Lung (tissue), 12 donors: ENCODE measurements around the gene ADAMTSL2. TPM values are rescaled to one million over a fixed set of nuclear protein-coding genes. Genes with fewer than 3 reads are reported as not detected.

ENCODE experiments used
- ATAC-seq: fragments of 200-7000 bp; cut with Tn5 transposase; one replicate; pipeline ENCODE4 v1.9.1; 2020; ENCODE audit warnings: moderate number of reproducible peaks; ENCODE audit not compliant: insufficient read depth, low FRiP score
- DNase-seq, 3 donors: peaks; one replicate each; pipeline ENCODE4 v3.0.0-alpha.2; 2013 to 2017
- H3K27ac ChIP-seq, 2 donors: one replicate each; pipeline ENCODE4 v1.5.1; 2013; ENCODE audit warnings: mild to moderate bottlenecking in 2 of 2, moderate library complexity in 2 of 2, control low read depth in 1 of 2, inconsistent platforms in 1 of 2, low read depth in 1 of 2, low read length in 1 of 2
- H3K27me3 ChIP-seq, 3 donors: one replicate each; pipeline ENCODE4 v1.5.1; 2013; ENCODE audit warnings: low read length in 2 of 3; ENCODE audit not compliant: control insufficient read depth in 3 of 3, insufficient read depth in 3 of 3
- H3K36me3 ChIP-seq, 4 donors: one replicate each; pipeline ENCODE4 v1.5.1; 2013; ENCODE audit warnings: low read length in 4 of 4, mild to moderate bottlenecking in 1 of 4, moderate library complexity in 1 of 4; ENCODE audit not compliant: control insufficient read depth in 4 of 4, insufficient read depth in 4 of 4
- H3K4me1 ChIP-seq, 5 donors: one replicate each; pipeline ENCODE4 v1.5.1; 2013; ENCODE audit warnings: low read length in 5 of 5, mild to moderate bottlenecking in 2 of 5, moderate library complexity in 1 of 5; ENCODE audit not compliant: control insufficient read depth in 5 of 5, insufficient read depth in 5 of 5
- H3K4me3 ChIP-seq: one replicate; pipeline ENCODE4 v1.5.1; 2013; ENCODE audit warnings: mild to moderate bottlenecking, control low read depth, moderate library complexity
- H3K9ac ChIP-seq, 2 donors: one replicate each; pipeline ENCODE4 v1.5.1; 2013; ENCODE audit warnings: low read length in 2 of 2, control low read depth in 1 of 2; ENCODE audit not compliant: insufficient read depth in 1 of 2
- H3K9me3 ChIP-seq, 4 donors: one replicate each; pipeline ENCODE4 v1.5.1; 2013; ENCODE audit warnings: low read length in 3 of 4, mild to moderate bottlenecking in 1 of 4, moderate library complexity in 1 of 4; ENCODE audit not compliant: control insufficient read depth in 4 of 4, insufficient read depth in 3 of 4
- WGBS, 2 donors: extraction: QIAGEN DNeasy Blood & Tissue Kit; methylation state at CpG; one replicate each; pipeline ENCODE4 v1.1.7; 2013; 5-methylcytosine and 5-hydroxymethylcytosine counted together
- polyA plus RNA-seq, 2 donors: library from polyadenylated mRNA; stranded (reverse); fragments of 200-250 nt; gene quantifications; one replicate each; pipeline ENCODE4 v1.2.1, GENCODE V29; 2013
- total RNA-seq, 2 donors: library from RNA; depleted of rRNA in 1 of 2; stranded (reverse); fragments of >200 nt in 1 of 2; gene quantifications; one replicate each; pipeline ENCODE4 v1.2.1, GENCODE V29; 2014 to 2021
- TF ChIP-seq, protein P1 (sequence below): IDR thresholded peaks from 2 replicates; pipeline ENCODE4 v1.5.1; 2012; ENCODE audit warnings: mild to moderate bottlenecking; ENCODE audit errors: control extremely low read depth, extremely low read depth
- donor health status: control.
- donor health status: control.
- donor health status: Bipolar disorder and iron deficiency.
- donor health status: healthy.
- donor health status: DM: yes; HTN: yes; CAD: no.

ADAMTSL2 gene
- total and polyA plus RNA-seq, 4 donors = 6.4 to 20.6 (median 10.1) TPM

DNA sequence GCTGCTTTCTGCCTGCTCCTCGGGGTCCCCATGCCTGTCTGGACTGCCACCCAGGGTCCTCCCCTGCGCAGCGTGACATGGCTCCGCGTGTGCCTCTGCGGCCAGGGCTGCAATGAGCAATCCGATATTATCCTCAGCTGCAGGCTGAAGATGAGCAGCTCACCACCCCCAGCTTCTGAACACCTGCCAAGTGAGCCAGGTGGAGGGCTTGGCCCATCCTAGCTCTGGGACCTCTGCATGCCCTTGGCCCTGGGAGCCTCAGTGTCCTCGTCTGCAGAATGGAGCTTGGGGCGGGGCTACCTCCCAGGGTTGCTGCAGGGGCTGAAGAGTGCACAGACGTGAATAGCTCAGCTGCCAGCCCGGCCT is 5.6 kb upstream of the ADAMTSL2 start:
- Histone ChIP-seq H3K27ac (no peak overlapping the region), H3K4me1 (peaks cover 2 to 72% (median 30%) of the 10 kb centered on the region in 5 donors), H3K9ac (no peak overlapping the region), H3K4me3 (no peak overlapping the region), H3K27me3 (no peaks in the 10 kb centered on the region), H3K9me3 (no peaks in the 10 kb centered on the region), H3K36me3 (no peaks in the 10 kb centered on the region)
- TF ChIP-seq, protein P1, sequence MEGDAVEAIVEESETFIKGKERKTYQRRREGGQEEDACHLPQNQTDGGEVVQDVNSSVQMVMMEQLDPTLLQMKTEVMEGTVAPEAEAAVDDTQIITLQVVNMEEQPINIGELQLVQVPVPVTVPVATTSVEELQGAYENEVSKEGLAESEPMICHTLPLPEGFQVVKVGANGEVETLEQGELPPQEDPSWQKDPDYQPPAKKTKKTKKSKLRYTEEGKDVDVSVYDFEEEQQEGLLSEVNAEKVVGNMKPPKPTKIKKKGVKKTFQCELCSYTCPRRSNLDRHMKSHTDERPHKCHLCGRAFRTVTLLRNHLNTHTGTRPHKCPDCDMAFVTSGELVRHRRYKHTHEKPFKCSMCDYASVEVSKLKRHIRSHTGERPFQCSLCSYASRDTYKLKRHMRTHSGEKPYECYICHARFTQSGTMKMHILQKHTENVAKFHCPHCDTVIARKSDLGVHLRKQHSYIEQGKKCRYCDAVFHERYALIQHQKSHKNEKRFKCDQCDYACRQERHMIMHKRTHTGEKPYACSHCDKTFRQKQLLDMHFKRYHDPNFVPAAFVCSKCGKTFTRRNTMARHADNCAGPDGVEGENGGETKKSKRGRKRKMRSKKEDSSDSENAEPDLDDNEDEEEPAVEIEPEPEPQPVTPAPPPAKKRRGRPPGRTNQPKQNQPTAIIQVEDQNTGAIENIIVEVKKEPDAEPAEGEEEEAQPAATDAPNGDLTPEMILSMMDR = no peak
- 76 to 90% methylated on average over 11 of the region's 11 CpGs for WGBS, 2 donors
- DNase-seq (no peak), ATAC-seq (no peak)

DNA sequence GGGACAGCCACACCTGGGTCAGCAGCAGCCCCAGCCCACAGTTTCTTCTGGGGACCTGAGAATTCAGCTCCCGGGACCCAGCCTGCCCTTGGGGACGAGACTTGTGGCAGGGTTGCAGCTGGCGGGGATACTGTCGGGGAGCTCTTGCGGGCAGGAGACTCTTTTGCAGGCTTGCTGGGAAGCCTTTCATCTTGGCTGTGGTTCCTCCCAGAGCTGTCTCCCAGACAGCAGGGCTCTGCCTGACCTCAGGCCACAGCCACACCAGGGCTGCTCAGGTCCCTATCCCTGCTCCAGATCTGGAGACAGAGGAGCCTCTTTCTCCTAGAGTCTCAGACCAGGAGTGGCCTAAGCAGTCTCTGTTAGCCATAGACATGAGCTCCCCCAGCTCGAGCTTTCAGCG is 5.0 kb upstream of the ADAMTSL2 start:
- no peak overlapping the region for H3K4me3 ChIP-seq
- no peak for DNase-seq
- H3K9ac ChIP-seq = no peak overlapping the region
- no peaks in the 10 kb centered on the region for H3K36me3 ChIP-seq
- no peaks in the 10 kb centered on the region for H3K9me3 ChIP-seq
- 88 to 90% methylated on average over 7 of the region's 7 CpGs for WGBS, 2 donors
- TF ChIP-seq, protein P1 = no peak
- H3K4me1 ChIP-seq = peaks cover 2 to 75% (median 33%) of the 10 kb centered on the region in 5 donors
- no peak for ATAC-seq
- H3K27me3 ChIP-seq = no peaks in the 10 kb centered on the region
- no peak overlapping the region for H3K27ac ChIP-seq

DNA sequence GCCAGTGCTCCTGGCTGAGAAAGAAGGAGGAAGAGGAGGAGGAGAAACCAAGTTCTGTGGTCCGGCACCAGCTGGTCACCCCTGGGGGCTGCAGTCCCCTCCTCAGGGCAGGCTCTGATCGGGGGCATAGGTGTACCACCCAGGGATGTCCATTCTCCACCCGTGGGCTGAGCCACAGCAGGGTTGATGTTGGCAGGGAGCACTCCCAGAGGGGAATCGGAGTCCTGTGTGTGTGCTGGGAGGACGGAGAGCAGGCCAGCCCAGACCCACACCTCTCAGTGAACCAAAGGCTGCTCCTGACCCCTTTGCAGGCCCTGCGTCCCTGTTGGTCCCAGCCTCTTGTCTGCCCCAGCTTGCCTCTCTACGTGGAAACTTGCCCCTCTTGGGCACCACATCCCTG is 4.6 kb upstream of the ADAMTSL2 start:
- no peak for DNase-seq
- ATAC-seq = no peak
- Histone ChIP-seq H3K27ac (no peak overlapping the region), H3K4me1 (peaks cover 2 to 78% (median 33%) of the 10 kb centered on the region in 5 donors), H3K4me3 (no peak overlapping the region), H3K9me3 (no peaks in the 10 kb centered on the region), H3K9ac (no peak overlapping the region), H3K36me3 (no peaks in the 10 kb centered on the region), H3K27me3 (no peaks in the 10 kb centered on the region)
- TF ChIP-seq, protein P1 = no peak
- 88 to 94% methylated on average over 7 of the region's 7 CpGs for WGBS, 2 donors

DNA sequence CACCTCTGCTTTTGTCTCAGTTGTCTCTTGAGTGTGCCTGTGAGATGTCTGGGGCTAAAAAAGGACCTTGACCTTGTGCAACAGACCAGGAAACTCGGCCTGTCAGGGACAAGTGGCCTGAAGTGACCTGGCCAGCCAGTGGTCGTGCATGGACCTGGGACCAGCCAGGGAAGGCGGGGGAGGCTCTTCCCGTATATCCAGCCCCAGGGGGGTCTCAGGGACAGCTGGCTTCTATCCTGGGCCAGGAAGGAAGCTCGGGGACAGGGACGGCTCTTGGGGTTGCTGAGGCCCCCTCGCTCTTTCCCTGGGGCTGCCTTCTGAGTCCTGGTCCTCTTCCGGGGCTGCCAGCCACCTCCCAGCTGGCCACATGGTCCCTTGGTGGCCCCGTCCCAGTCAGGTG is 3.2 kb upstream of the ADAMTSL2 start:
- Histone ChIP-seq H3K9me3 (no peaks in the 10 kb centered on the region), H3K27me3 (no peaks in the 10 kb centered on the region), H3K27ac (no peak overlapping the region), H3K36me3 (no peaks in the 10 kb centered on the region), H3K4me3 (no peak overlapping the region), H3K9ac (no peak overlapping the region), H3K4me1 (peaks cover 2 to 80% (median 26%) of the 10 kb centered on the region in 5 donors)
- TF ChIP-seq, protein P1 = no peak
- DNase-seq = no peak
- WGBS, 2 donors = 75 to 80% methylated on average over 9 of the region's 9 CpGs
- no peak for ATAC-seq
